WI38 (cell line): Measurements from ENCODE around the gene PYM1.

ENCODE experiments used
- H3K4me3 ChIP-seq: 2 replicates; pipeline ENCODE4 v1.5.1; 2011; ENCODE audit warnings: low read depth, mild to moderate bottlenecking, control low read depth, low read length
- CTCF ChIP-seq: IDR thresholded peaks from 2 replicates; pipeline ENCODE4 v1.5.1; 2012; ENCODE audit warnings: low read depth, mild to moderate bottlenecking, control low read depth, low read length

The PYM1 gene

GRCh38 chr12:55938826-55939501 lies 11.3 kb upstream of the PYM1 start:
- no peak overlapping the region for H3K4me3 ChIP-seq
- no peak for TF ChIP-seq CTCF

- no peak for TF ChIP-seq CTCF
- no peak overlapping the region for H3K4me3 ChIP-seq
These were observed 10.3 kb upstream of the PYM1 start for GRCh38 chr12:55937981-55938380.

- H3K4me3 ChIP-seq, result no peak overlapping the region
- TF ChIP-seq CTCF, result no peak
These were observed 8.1 kb upstream of the PYM1 start for GRCh38 chr12:55935738-55936151.

GRCh38 chr12:55934773-55935172 lies 7.1 kb upstream of the PYM1 start:
- H3K4me3 ChIP-seq, result no peak overlapping the region
- TF ChIP-seq CTCF, result no peak

GRCh38 chr12:55933799-55934742 lies 6.4 kb upstream of the PYM1 start:
- no peak for TF ChIP-seq CTCF
- H3K4me3 ChIP-seq, result no peak overlapping the region

GRCh38 chr12:55933169-55933798 lies 5.6 kb upstream of the PYM1 start:
- H3K4me3 ChIP-seq, result peak overlapping the region; percentile 89
- TF ChIP-seq CTCF, result no peak
